HEK293T (cell line): ENCODE results near the gene CUTC.

Experiments used
- ARNT ChIP-seq: fragments of 450-650 bp; IDR thresholded peaks from 2 replicates; pipeline ENCODE4 v1.6.1; 2017; ENCODE audit warnings: mild to moderate bottlenecking
- BHLHE40 ChIP-seq: fragments of 450-650 bp; IDR thresholded peaks from 2 replicates; pipeline ENCODE4 v1.6.1; 2016; ENCODE audit warnings: mild to moderate bottlenecking, moderate library complexity, borderline replicate concordance
- ELF4 ChIP-seq: fragments of 450-650 bp; IDR thresholded peaks from 2 replicates; pipeline ENCODE4 v1.6.1; 2017; ENCODE audit warnings: antibody characterized with exemption
- FOXA1 ChIP-seq: fragments of 450-650 bp; IDR thresholded peaks from 2 replicates; pipeline ENCODE4 v1.6.1; 2016; ENCODE audit warnings: mild to moderate bottlenecking
- HDGF ChIP-seq: fragments of 450-650 bp; IDR thresholded peaks from 2 replicates; pipeline ENCODE4 v1.6.1; 2017; ENCODE audit warnings: antibody characterized with exemption, borderline replicate concordance
- L3MBTL2 ChIP-seq: fragments of 450-650 bp; conservative IDR thresholded peaks from 2 replicates; pipeline ENCODE4 v1.6.1; 2016; ENCODE audit warnings: mild to moderate bottlenecking
- NFRKB ChIP-seq: fragments of 450-650 bp; IDR thresholded peaks from 2 replicates; pipeline ENCODE4 v1.6.1; 2016; ENCODE audit warnings: mild to moderate bottlenecking, moderate library complexity
- SP1 ChIP-seq: fragments of 450-650 bp; IDR thresholded peaks from 2 replicates; pipeline ENCODE4 v1.6.1; 2017
- SUZ12 ChIP-seq: fragments of 450-650 bp; IDR thresholded peaks from 2 replicates; pipeline ENCODE4 v1.6.1; 2016; ENCODE audit warnings: mild to moderate bottlenecking
- TARDBP ChIP-seq: fragments of 450-650 bp; IDR thresholded peaks from 2 replicates; pipeline ENCODE4 v1.6.1; 2016
- ZNF384 ChIP-seq: fragments of 450-650 bp; IDR thresholded peaks from 2 replicates; pipeline ENCODE4 v1.6.1; 2016

GRCh38 chr10:99756159-99756558 is 24.1 kb downstream of the CUTC start:
- TF ChIP-seq BHLHE40 (no peak), HDGF (no peak), ZNF384 (no peak), SP1 (no peak), ARNT (no peak), NFRKB (no peak), TARDBP (no peak), FOXA1 (no peak), ELF4 (no peak), L3MBTL2 (no peak), SUZ12 (no peak)
